Measurements from ENCODE around the gene CDKN2C.

DNA sequence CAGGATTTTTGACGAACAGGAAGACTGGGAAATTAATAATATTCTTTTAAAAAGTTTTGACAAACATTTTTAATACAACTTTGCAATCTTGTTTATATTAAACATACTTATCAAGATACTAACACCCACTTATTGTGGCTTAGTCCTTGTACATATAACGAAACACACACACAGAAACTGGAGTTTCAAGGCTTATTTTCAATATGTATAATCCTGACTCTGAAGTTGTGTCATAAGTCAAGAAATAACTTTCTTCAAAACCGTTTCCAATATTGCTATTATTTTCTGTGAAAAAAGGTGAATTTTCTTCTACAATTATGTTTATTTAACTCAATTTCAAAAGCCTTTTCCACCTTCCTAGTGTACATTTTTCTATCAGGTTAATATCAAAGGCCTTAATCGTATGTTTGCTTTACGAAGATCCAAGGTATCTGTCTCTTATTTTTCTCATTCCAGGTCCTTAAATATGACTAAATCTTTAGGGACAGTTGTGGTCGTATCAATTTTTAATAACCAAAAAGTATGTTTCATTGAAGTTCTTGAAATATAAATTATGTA lies 1.8 kb downstream of the CDKN2C start:
- TF ChIP-seq, protein P1, sequence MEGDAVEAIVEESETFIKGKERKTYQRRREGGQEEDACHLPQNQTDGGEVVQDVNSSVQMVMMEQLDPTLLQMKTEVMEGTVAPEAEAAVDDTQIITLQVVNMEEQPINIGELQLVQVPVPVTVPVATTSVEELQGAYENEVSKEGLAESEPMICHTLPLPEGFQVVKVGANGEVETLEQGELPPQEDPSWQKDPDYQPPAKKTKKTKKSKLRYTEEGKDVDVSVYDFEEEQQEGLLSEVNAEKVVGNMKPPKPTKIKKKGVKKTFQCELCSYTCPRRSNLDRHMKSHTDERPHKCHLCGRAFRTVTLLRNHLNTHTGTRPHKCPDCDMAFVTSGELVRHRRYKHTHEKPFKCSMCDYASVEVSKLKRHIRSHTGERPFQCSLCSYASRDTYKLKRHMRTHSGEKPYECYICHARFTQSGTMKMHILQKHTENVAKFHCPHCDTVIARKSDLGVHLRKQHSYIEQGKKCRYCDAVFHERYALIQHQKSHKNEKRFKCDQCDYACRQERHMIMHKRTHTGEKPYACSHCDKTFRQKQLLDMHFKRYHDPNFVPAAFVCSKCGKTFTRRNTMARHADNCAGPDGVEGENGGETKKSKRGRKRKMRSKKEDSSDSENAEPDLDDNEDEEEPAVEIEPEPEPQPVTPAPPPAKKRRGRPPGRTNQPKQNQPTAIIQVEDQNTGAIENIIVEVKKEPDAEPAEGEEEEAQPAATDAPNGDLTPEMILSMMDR (IDR thresholded peaks at IDR 0.05; ENCODE audit: poor library complexity, severe bottlenecking): no peak
- TF ChIP-seq RAD21 (conservative IDR thresholded peaks at IDR 0.05) (no peak), EZH2 (IDR thresholded peaks at IDR 0.05; ENCODE audit: borderline replicate concordance, insufficient read depth, low read length, poor library complexity, severe bottlenecking) (no peak), TAF1 (IDR thresholded peaks at IDR 0.05; ENCODE audit: low read depth) (no peak), EP300 (conservative IDR thresholded peaks at IDR 0.05; ENCODE audit: poor library complexity, severe bottlenecking) (no peak)
- TF ChIP-seq, protein P2, sequence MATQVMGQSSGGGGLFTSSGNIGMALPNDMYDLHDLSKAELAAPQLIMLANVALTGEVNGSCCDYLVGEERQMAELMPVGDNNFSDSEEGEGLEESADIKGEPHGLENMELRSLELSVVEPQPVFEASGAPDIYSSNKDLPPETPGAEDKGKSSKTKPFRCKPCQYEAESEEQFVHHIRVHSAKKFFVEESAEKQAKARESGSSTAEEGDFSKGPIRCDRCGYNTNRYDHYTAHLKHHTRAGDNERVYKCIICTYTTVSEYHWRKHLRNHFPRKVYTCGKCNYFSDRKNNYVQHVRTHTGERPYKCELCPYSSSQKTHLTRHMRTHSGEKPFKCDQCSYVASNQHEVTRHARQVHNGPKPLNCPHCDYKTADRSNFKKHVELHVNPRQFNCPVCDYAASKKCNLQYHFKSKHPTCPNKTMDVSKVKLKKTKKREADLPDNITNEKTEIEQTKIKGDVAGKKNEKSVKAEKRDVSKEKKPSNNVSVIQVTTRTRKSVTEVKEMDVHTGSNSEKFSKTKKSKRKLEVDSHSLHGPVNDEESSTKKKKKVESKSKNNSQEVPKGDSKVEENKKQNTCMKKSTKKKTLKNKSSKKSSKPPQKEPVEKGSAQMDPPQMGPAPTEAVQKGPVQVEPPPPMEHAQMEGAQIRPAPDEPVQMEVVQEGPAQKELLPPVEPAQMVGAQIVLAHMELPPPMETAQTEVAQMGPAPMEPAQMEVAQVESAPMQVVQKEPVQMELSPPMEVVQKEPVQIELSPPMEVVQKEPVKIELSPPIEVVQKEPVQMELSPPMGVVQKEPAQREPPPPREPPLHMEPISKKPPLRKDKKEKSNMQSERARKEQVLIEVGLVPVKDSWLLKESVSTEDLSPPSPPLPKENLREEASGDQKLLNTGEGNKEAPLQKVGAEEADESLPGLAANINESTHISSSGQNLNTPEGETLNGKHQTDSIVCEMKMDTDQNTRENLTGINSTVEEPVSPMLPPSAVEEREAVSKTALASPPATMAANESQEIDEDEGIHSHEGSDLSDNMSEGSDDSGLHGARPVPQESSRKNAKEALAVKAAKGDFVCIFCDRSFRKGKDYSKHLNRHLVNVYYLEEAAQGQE (IDR thresholded peaks at IDR 0.05; ENCODE audit: borderline replicate concordance): no peak
